ENCODE data around the gene SFN.
"Not testable (repeated sequence)": the region's sequence is repeated elsewhere in the genome, so short reads cannot be mapped to it uniquely, and the experiment has no call there.

Gene SFN

GRCh38 chr1:26861889-26862378 lies 1.0 kb upstream of the SFN start:
- TF ChIP-seq, protein P1, sequence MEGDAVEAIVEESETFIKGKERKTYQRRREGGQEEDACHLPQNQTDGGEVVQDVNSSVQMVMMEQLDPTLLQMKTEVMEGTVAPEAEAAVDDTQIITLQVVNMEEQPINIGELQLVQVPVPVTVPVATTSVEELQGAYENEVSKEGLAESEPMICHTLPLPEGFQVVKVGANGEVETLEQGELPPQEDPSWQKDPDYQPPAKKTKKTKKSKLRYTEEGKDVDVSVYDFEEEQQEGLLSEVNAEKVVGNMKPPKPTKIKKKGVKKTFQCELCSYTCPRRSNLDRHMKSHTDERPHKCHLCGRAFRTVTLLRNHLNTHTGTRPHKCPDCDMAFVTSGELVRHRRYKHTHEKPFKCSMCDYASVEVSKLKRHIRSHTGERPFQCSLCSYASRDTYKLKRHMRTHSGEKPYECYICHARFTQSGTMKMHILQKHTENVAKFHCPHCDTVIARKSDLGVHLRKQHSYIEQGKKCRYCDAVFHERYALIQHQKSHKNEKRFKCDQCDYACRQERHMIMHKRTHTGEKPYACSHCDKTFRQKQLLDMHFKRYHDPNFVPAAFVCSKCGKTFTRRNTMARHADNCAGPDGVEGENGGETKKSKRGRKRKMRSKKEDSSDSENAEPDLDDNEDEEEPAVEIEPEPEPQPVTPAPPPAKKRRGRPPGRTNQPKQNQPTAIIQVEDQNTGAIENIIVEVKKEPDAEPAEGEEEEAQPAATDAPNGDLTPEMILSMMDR (IDR thresholded peaks at IDR 0.05; ENCODE audit: control extremely low read depth, extremely low read depth, low read depth, missing control alignments) = no peak
- ChIA-PET POLR2A (interaction anchor here (0.6 to 1.0 kb wide), 2 partner anchors 28 to 908 kb away, joined by 3 to 4 read pairs; no protein-coding TSS in a partner anchor), CTCF (interaction anchor here (0.6 to 11.5 kb wide), 10 partner anchors 8 to 263 kb away, joined by 3 to 72 read pairs (median 4); no protein-coding TSS in a partner anchor)
- DNase-seq (ENCODE audit: extremely low spot score) = no peak

- TF ChIP-seq, protein P1 (IDR thresholded peaks at IDR 0.05; ENCODE audit: control extremely low read depth, extremely low read depth, low read depth, missing control alignments) = no peak
- POLR2A ChIA-PET = no interaction called here
- CTCF ChIA-PET = interaction anchor here (0.8 to 11.5 kb wide), 6 partner anchors 14 to 260 kb away, joined by 3 to 72 read pairs (median 18); no protein-coding TSS in a partner anchor
- DNase-seq (ENCODE audit: extremely low spot score) = no peak
Measured at GRCh38 chr1:26863685-26864077, 732 bp downstream of the SFN start.

- POLR2A ChIA-PET = interaction anchor here (0.5 to 1.8 kb wide), 12 partner anchors 9 to 812 kb away, joined by 3 to 11 read pairs (median 3); partner anchors contain the start of gene GPN2
- DNase-seq (ENCODE audit: extremely low spot score) = peak; percentile 96
- TF ChIP-seq, protein P1 (IDR thresholded peaks at IDR 0.05; ENCODE audit: control extremely low read depth, extremely low read depth, low read depth, missing control alignments) = peak; percentile 7
- CTCF ChIA-PET = interaction anchor here (0.7 to 11.5 kb wide), 16 partner anchors 9 to 327 kb away, joined by 3 to 72 read pairs (median 6); partner anchors contain the start of genes PIGV and ZDHHC18
Measured at GRCh38 chr1:26864610-26865480, 1.9 kb downstream of the SFN start.

GRCh38 chr1:26873097-26873496 lies 10.1 kb downstream of the SFN start:
- ChIA-PET POLR2A (interaction anchor here (0.6 kb wide), 1 partner anchor 403 kb away, joined by 6 read pairs; no protein-coding TSS in a partner anchor), CTCF (interaction anchor here (1.2 to 2.1 kb wide), 7 partner anchors 8 to 334 kb away, joined by 3 to 7 read pairs (median 5); partner anchors contain the start of gene GPN2)
- DNase-seq (ENCODE audit: extremely low spot score) = not testable (repeated sequence)

DNA sequence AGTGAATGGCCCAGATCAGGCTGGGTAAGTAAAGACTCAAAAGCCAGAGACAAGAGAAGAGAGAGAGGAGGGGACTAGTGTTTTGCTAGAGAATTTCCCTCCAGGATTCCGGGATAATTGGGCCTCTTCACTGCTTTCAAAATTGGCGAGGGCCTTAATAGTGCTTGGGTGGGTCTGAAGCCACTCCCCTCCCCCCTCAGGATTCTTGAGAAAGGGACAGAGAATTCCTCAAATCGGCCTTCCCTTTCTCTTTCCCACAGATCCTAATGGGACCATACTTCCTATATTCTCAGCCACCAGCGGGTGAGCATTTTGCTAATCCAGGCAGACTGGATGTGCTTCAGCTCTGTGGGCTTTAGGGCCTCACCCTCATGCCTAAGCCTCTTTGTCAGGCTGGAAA lies 11.9 kb downstream of the SFN start:
- TF ChIP-seq, protein P1 (IDR thresholded peaks at IDR 0.05; ENCODE audit: control extremely low read depth, extremely low read depth, low read depth, missing control alignments) = no peak
- no peak for DNase-seq (ENCODE audit: extremely low spot score)
- CTCF ChIA-PET = interaction anchor here (1.0 to 1.8 kb wide), 3 partner anchors 64 to 273 kb away, joined by 3 to 5 read pairs (median 4); no protein-coding TSS in a partner anchor
- POLR2A ChIA-PET = interaction anchor here (1.0 kb wide), 1 partner anchor 10 kb away, joined by 3 read pairs; no protein-coding TSS in a partner anchor

DNA sequence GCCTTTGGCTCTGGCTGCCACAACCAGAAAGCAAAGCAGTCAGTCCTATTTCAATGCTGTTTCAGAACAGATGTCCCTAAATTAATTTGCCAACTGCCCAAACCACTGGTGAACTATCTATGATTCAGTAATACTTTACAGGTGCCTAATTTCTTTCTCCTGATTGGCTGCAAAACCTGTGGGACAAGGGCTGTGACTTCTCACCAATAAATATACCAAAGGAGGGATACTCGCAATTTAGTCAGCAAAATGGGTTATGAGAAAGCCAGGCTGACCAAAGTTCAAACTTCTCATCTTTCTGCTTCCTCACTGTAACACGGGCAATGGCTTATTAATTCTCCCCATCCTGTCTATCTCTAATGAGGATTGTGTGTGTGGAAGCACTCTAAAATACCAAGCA lies 14.4 kb downstream of the SFN start:
- TF ChIP-seq, protein P1 (IDR thresholded peaks at IDR 0.05; ENCODE audit: control extremely low read depth, extremely low read depth, low read depth, missing control alignments) = no peak
- ChIA-PET CTCF (interaction anchor here (0.7 to 7.1 kb wide), 9 partner anchors 12 to 283 kb away, joined by 3 to 70 read pairs (median 16); partner anchors contain the start of genes GPN2 and SFN), POLR2A (no interaction called here)
- no peak for DNase-seq (ENCODE audit: extremely low spot score)

Measured in GM10248 (cell line).